DOHH2 (cell line): ENCODE results near the gene ZDHHC13.

Experiments
- H3F3A ChIP-seq: fragments of 200-600 bp; sonication (generic), shearing (Covaris generic); 2 replicates; pipeline ENCODE4 v1.6.0; 2016; ENCODE audit warnings: antibody characterized with exemption, mild to moderate bottlenecking; ENCODE audit not compliant: control insufficient read depth, insufficient read depth
- H3K27ac ChIP-seq: fragments of 200-600 bp; sonication (generic); 2 replicates; pipeline ENCODE4 v1.5.1; 2014; ENCODE audit warnings: low read depth, mild to moderate bottlenecking, low read length, moderate library complexity
- H3K27me3 ChIP-seq: fragments of 200-600 bp; sonication (generic); 2 replicates; pipeline ENCODE4 v1.6.1; 2014; ENCODE audit warnings: mild to moderate bottlenecking, low read length, mixed read lengths; ENCODE audit not compliant: control insufficient read depth
- H3K36me3 ChIP-seq: fragments of 200-600 bp; sonication (generic); 2 replicates; pipeline ENCODE4 v1.6.1; 2014; ENCODE audit warnings: mild to moderate bottlenecking, low read length, moderate library complexity, mixed read lengths; ENCODE audit not compliant: control insufficient read depth
- H3K4me1 ChIP-seq: fragments of 200-600 bp; sonication (generic); 2 replicates; pipeline ENCODE4 v1.6.1; 2014; ENCODE audit warnings: mild to moderate bottlenecking, low read length, mixed read lengths; ENCODE audit not compliant: control insufficient read depth
- H3K4me2 ChIP-seq: fragments of 200-600 bp; sonication (generic); 2 replicates; pipeline ENCODE4 v1.6.0; 2014; ENCODE audit warnings: mild to moderate bottlenecking, low read length, moderate library complexity
- H3K4me3 ChIP-seq: fragments of 200-600 bp; sonication (generic); 2 replicates; pipeline ENCODE4 v1.5.1; 2014; ENCODE audit warnings: mild to moderate bottlenecking, low read length, mixed read lengths
- H3K79me2 ChIP-seq: fragments of 200-600 bp; sonication (generic); 2 replicates; pipeline ENCODE4 v1.6.1; 2014; ENCODE audit warnings: mild to moderate bottlenecking, low read length, mixed read lengths; ENCODE audit not compliant: control insufficient read depth
- H3K9me2 ChIP-seq: fragments of 200-600 bp; sonication (generic); replicated peaks from 2 replicates; pipeline ENCODE4 v1.6.1; 2014; ENCODE audit warnings: mild to moderate bottlenecking, low read length, mixed read lengths; ENCODE audit not compliant: control insufficient read depth
- H3K9me3 ChIP-seq: fragments of 200-600 bp; sonication (generic); 2 replicates; pipeline ENCODE4 v1.6.1; 2014; ENCODE audit warnings: antibody characterized with exemption, low read length, mixed read lengths; ENCODE audit not compliant: control insufficient read depth, insufficient read depth
- H4K20me1 ChIP-seq: fragments of 200-600 bp; sonication (generic); 2 replicates; pipeline ENCODE4 v1.6.0; 2014; ENCODE audit warnings: low read depth, mild to moderate bottlenecking, antibody characterized with exemption, low read length, moderate library complexity; ENCODE audit not compliant: control insufficient read depth, insufficient read depth
- EZH2phosphoT487 ChIP-seq: fragments of 200-600 bp; sonication (generic); IDR thresholded peaks from 2 replicates; pipeline ENCODE4 v1.6.1; 2017; ENCODE audit warnings: borderline replicate concordance, mild to moderate bottlenecking, antibody characterized with exemption, low read length, moderate library complexity, mixed read lengths
- TF ChIP-seq, protein P1 (sequence below): fragments of 200-600 bp; sonication (generic); IDR thresholded peaks from one replicate; pipeline ENCODE4 v1.5.1; 2014; ENCODE audit warnings: antibody characterized with exemption, mild to moderate bottlenecking, low read depth, low read length; ENCODE audit not compliant: poor library complexity, severe bottlenecking

Gene ZDHHC13

DNA sequence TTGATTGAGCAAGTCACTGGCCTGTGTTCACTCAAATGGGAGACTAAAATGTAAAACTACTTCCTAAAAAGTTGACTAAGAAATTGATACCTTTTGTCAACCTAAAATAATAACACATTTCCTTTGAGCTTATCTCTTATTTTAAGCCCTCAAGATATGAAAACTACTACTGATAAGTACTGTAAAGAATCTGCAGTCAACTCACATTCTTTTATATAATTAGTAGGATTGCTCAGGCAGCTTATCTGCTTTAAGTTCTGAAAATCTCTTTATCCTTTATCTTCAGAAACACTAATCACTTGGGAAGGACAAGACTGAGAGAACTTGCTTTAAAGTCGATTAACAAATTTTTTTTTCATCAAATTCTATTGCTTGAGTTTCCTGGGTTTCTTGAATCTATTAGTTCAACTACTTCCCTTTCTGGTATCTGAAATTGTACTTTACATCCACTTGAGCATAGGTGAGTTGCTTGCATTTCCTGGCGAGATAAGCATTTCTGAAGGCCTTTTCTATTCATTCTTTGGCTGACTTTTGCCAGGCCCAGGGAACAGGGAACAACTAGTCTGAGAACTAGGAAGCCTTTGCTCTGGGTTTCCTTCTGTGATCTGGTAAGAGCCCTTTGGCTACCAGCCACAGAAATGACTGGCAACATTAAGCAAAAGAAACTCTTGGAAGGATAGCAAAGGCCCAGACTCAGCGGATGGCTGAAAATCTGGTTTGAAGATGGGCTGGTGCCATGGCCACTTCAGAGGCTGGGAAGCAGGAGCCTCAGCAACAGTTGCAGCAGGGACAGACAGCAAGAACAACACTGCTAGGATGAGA is 104.1 kb downstream of the ZDHHC13 start:
- no peaks in the 10 kb centered on the region for H3K79me2 ChIP-seq
- peaks cover 30% of the 10 kb centered on the region for H3K36me3 ChIP-seq
- no peak overlapping the region for H3K4me2 ChIP-seq
- H3K4me3 ChIP-seq = no peak overlapping the region
- TF ChIP-seq, protein P1, sequence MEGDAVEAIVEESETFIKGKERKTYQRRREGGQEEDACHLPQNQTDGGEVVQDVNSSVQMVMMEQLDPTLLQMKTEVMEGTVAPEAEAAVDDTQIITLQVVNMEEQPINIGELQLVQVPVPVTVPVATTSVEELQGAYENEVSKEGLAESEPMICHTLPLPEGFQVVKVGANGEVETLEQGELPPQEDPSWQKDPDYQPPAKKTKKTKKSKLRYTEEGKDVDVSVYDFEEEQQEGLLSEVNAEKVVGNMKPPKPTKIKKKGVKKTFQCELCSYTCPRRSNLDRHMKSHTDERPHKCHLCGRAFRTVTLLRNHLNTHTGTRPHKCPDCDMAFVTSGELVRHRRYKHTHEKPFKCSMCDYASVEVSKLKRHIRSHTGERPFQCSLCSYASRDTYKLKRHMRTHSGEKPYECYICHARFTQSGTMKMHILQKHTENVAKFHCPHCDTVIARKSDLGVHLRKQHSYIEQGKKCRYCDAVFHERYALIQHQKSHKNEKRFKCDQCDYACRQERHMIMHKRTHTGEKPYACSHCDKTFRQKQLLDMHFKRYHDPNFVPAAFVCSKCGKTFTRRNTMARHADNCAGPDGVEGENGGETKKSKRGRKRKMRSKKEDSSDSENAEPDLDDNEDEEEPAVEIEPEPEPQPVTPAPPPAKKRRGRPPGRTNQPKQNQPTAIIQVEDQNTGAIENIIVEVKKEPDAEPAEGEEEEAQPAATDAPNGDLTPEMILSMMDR = no peak
- no peak for TF ChIP-seq EZH2phosphoT487
- no peak overlapping the region for H3K27ac ChIP-seq
- H4K20me1 ChIP-seq = no peaks in the 10 kb centered on the region
- H3K27me3 ChIP-seq = no peaks in the 10 kb centered on the region
- no peaks in the 10 kb centered on the region for H3K9me3 ChIP-seq
- no peaks in the 10 kb centered on the region for H3K4me1 ChIP-seq
- peaks cover 30% of the 10 kb centered on the region for H3F3A ChIP-seq
- H3K9me2 ChIP-seq = no peaks in the 10 kb centered on the region

DNA sequence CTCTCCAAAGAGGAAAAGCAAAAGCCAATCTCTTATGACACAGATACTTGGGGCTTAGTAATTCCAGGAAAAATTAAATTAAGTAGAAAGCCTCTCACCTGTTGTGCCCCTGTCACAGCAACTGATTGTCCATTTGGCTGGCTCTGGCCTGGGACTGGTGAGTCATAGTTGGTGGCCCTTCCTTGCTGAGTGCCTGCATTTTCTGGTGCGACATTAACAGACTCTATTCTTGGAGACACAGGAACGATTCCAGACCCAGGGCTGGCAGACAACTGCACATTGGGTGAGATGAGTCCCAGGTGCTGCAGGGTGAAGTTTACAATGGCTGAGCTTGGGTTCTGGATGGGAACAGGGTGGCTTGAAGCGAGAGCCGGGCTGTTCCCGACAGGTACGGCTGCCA is 108.2 kb downstream of the ZDHHC13 start:
- Histone ChIP-seq H3K79me2 (no peaks in the 10 kb centered on the region), H3K4me3 (no peak overlapping the region), H3F3A (peaks cover 30% of the 10 kb centered on the region), H3K36me3 (peaks cover 69% of the 10 kb centered on the region), H3K9me2 (no peaks in the 10 kb centered on the region), H3K4me1 (no peaks in the 10 kb centered on the region), H3K9me3 (no peaks in the 10 kb centered on the region), H4K20me1 (no peaks in the 10 kb centered on the region), H3K4me2 (no peak overlapping the region), H3K27me3 (no peaks in the 10 kb centered on the region), H3K27ac (no peak overlapping the region)
- no peak for TF ChIP-seq EZH2phosphoT487
- TF ChIP-seq, protein P1 = no peak

DNA sequence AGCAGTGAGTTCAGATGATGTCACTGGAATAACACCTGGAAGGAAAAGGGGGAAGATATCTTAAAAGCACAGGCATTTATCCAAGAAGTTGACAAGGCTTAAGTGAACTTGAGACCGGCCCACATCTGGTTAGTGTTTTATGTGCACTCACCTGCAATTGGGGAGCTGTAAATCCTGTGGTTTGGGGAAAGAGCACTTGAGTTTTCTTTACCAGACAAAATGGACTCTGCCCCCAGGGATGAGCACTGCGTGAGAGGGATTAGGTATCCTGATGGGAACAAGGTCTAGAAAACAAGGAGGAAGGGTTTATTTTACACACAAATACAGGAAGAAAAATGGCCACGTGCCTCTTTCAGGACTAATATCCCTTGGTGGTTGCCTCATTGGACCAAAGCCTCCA is 108.6 kb downstream of the ZDHHC13 start:
- H3K9me2 ChIP-seq = no peaks in the 10 kb centered on the region
- H3K4me3 ChIP-seq = no peak overlapping the region
- TF ChIP-seq EZH2phosphoT487 = no peak
- TF ChIP-seq, protein P1 = no peak
- no peaks in the 10 kb centered on the region for H3K79me2 ChIP-seq
- no peaks in the 10 kb centered on the region for H4K20me1 ChIP-seq
- no peaks in the 10 kb centered on the region for H3K4me1 ChIP-seq
- peaks cover 30% of the 10 kb centered on the region for H3F3A ChIP-seq
- H3K9me3 ChIP-seq = no peaks in the 10 kb centered on the region
- peaks cover 73% of the 10 kb centered on the region for H3K36me3 ChIP-seq
- no peaks in the 10 kb centered on the region for H3K27me3 ChIP-seq
- H3K4me2 ChIP-seq = no peak overlapping the region
- H3K27ac ChIP-seq = no peak overlapping the region
